DMS114 treated with DMSO at 0.1 percent for 48 hours (cell line): ENCODE data around the gene TLR6.
"Not testable (repeated sequence)": the region's sequence is repeated elsewhere in the genome, so short reads cannot be mapped to it uniquely, and the experiment has no call there.

ENCODE experiments used
- DNase-seq: peaks from one replicate; lab custom pipeline; 2025; ENCODE audit not compliant: unreplicated experiment; lab: John Stamatoyannopoulos, UW

TLR6 gene

DNA sequence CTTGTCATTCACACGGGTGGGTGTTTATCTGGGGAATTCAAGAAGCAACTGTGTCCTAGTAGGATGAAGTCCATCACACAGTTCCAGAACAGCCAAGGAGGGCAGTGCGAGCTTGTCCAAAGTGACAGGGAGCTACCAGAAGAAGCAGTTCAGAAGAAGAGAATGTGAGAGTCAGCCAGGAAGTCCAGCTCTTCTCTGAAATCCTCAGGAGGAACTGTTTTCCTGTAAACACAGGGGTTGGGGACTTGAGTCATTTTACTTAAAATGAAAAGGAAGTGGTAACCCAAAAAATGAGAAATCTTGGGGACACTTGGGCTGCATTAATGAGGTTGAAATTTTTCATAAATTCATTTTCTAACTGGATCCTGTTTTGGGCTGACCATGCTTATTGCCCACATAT, 65.6 kb downstream of the TLR6 start:
- no peak for DNase-seq

- DNase-seq: no peak
Observed at GRCh38 chr4:38788317-38788716, 68.3 kb downstream of the TLR6 start.

DNA sequence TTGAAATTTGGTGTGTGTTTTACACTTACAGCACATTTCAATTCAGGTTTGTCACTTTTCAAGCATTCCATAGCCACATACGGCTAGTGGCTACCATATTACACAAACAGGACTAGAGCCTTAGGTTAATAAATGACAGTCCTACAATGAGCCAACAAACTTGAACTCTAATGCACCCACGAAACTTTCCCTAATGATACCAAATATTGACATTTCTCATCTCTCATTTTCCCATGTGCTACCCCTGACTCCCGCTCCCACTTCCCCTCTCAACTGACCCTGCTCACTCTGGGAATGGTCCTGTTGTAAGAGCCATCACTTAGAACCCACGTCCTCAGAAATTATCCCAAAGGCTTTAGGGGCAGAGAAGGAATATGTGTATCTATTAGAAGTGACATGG, 68.9 kb downstream of the TLR6 start:
- DNase-seq: no peak

GRCh38 chr4:38785901-38786402, 70.7 kb downstream of the TLR6 start:
- DNase-seq: no peak

DNA sequence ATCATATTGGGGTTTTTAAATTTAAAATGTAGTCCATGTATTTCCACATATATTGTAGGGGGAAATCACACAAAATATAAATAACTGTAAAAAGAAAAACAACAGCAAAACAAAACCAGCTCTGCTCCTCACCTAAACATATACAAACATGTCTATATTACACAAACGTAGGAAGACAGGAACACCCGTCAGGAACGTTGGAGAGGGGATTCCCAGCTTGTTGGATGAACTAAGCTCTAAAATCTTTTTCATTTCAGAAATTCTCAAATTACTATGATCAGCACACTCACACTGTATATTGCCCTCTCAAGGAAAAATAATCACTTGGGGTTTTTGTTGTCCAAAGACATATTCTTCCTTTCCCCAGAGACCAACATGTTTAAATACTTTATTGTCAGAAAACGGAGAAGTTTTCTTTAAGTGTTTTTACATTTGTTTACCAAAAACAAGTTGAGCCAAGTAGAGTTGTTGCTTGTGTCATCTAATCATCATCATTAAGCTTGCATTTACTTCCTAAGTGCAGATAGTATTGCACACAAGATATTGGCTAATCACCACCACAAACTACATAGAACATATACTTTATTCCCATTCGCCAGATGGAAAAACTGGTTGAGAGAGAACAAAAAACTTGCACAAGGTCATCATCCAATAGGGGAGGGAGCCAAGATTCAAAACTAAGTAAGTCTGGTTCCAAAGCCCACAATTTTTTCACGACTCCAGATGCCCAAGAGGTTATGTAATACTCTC, 71.4 kb downstream of the TLR6 start:
- no peak for DNase-seq

DNA sequence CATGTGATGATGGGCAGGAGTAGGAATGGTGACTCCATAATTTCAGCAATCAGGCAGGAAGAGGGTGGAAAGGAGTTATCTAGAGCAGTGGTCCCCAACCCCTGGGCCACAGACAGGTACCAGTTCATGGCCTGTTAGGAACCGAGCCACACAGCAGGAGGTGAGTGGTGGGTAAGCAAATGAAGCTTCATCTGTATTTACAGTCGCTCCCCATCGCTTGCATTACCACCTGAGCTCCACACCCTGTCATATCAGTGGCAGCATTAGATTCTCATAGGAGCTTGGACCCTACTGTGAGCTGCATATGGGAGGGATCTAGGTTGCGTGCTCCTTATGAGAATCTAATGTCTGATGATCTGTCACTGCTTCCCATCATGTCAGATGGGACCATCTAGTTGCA, 72.5 kb downstream of the TLR6 start:
- DNase-seq: no peak

GRCh38 chr4:38783109-38783460, 73.5 kb downstream of the TLR6 start:
- no peak for DNase-seq

- DNase-seq: peak; percentile 30
Observed at GRCh38 chr4:38782452-38783108, 74.0 kb downstream of the TLR6 start, which contains the start of gene TLR10. Gene TLR10 (minus strand): TSS chr4:38782990. CDS start chr4:38775590, 7,400 bp downstream.

GRCh38 chr4:38781854-38782261, 74.8 kb downstream of the TLR6 start:
- no peak for DNase-seq

DNA sequence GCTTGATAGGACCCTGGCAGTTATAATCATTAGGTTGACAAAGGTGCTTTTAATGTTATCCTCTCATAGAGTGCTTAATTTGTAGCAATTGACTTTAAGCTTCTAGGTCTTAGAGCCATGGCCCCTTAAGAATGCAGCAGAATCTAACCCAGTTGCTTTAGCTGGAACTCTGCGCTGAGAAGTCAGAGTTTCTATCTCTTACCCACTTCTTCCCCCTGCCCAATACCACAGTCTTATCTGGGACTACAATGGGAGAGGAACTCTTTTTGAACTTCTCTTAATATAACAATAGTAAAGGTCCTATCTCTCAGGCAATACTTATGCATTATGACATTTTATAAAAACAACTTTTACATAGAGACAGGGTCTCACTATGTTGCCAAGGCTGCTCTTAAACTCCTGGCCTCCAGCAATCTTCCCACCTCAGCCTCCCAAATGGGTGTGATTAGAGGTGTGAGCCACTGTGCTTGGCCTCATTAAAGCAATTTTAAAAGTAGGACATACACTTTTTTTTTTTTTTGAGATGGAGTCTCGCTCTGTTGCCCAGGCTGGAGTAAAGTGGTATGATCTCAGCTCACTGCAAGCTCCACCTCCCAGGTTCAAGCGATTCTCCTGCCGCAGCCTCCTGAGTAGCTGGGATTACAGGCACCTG, 75.7 kb downstream of the TLR6 start:
- no peak for DNase-seq

- no peak for DNase-seq
Observed at GRCh38 chr4:38779790-38780189, 76.8 kb downstream of the TLR6 start.

DNA sequence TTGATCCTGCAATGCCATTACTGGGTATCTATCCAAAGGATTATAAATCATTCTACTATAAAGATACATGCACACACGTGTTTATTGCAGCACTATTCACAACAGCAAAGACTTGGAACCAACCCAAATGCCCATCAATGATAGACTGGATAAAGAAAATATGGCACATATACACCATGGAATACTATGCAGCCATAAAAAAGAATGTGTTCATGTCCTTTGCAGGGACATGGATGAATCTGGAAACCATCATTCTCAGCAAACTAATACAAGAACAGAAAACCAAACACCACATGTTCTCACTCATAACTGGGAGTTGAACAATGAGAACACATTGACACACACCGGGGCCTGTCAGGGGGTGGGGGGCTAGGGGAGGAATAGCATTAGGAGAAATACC, 78.7 kb downstream of the TLR6 start:
- not testable (repeated sequence) for DNase-seq

DNA sequence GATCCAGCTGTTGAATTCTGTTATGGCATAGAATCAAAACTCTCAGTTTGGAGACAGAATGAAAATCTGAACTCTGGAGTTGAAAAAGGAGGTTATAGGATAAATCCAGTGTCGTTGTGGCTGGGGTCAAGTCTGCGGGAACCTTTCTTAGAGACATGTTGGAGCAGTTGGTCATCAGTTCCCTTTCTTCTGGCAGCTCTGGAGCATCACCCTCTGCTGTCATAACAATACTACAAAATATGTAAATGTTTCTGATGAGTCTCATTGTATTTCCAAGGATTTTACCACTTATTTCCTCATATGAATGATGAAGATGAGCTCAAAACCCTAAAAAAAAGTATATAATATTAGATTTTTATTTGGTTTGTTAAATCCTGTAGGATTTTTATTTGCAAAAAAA, 81.3 kb downstream of the TLR6 start:
- no peak for DNase-seq

DNA sequence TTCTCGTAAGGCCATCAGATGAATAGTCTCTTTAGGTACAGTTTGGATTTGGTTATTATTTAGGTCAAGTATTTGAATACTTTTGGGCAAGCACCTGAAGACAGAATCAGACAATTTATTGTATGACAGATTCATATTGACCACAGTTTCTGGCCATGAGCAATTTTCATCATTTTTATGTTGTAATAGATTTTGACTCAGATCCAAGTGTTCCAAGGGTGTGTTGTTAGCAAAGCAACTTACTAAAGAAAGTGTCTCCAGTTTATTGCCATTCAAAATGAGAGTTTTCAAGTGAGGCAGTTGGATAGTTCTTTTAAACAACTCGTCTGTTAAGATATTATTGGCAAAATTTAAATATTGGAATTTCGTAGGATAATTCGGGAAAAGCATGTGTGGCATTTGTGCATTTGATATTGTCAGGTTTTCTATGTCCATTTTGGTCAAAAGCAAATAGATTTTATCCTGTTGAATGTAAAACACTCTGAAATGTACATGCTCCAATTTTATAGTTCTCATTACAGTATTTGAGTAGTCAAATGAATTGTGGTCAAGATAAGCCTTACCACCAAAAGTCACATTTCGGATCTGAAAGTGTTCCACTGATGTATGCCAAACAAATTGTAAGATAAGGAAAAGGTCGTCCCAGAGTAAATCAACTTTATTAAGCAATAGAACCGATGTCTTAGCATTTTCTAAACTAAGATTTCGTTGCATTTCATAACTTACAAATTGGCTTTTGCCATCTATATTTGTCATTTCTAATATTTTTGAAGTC, 82.2 kb downstream of the TLR6 start:
- DNase-seq: no peak
